GM18519 (cell line): ENCODE results near the gene NUFIP2.
"Not testable (repeated sequence)": the region's sequence is repeated elsewhere in the genome, so short reads cannot be mapped to it uniquely, and the experiment has no call there.

Experiments
- ATAC-seq: cut with Tn5 transposase; IDR thresholded peaks from one replicate; pipeline ENCODE4 v1.9.1; 2021; ENCODE audit warnings: mild to moderate bottlenecking, moderate library complexity; ENCODE audit not compliant: unreplicated experiment, low FRiP score

The NUFIP2 gene

DNA sequence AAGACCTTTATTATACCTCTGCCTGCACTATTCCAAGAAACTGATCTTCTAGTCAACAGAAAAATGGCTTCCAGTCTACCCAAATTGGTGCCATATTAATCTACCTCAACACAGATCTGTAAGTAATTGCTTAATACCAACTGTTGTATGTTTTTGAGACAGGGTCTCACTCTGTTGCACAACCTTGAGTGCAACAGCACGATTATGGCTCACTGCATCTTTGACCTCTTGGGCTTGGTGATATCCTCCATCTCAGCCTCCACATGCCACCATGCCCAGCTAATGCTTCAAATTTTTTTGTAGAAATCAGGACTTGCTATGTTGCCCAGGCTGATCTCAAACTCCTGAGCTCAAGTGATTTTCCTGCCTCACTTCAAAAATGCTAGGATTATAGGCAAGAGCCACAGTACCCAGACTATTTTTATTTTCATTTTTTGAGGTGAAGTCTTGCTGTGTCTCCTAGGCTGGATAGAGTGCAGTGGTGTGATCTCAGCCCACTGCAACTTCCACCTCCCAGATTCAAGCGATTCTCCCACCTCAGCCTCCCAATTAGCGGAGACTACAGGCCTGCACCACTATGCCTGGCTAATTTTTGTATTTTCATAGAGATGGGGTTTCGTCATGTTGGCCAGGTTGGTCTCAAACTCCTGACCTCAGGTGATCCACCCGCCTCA is 14.4 kb downstream of the NUFIP2 start:
- ATAC-seq: no peak

DNA sequence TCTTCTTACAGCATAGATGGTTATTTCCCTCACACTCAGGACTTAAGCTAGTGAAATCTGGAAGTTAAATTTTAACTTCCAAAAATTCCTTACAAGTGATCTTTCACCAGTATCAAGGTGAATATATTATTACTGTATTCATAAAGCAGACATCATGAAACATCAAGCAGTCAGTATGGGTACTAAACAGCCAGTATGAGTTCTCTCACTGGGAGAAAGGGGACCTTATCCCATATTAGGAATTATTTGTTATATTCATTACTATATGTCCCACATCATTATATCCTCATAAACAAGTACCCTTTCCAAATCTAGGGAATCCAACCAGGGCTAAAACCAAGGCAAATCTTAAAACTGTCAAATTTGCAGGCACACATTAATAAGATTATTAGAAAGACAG is 15.3 kb downstream of the NUFIP2 start:
- no peak for ATAC-seq

DNA sequence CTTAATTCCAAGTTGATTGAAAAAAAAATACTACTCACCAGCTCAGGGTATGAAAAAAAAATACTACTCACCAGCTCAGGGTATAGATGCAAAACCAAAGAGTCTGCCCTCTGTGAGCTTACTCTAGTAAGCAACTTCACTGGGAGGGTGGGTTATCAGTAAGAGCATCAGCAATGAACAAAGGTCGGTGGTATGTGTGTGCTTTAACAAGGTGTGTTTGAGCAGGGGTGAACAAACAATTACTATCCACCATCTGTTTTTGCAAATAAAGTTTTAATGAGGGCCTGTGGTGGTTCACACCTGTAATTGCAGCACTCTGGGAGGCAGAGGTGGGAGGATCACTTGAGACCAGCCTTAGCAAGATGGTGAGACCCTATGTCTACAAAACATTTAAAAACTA is 20.0 kb downstream of the NUFIP2 start:
- ATAC-seq: no peak

DNA sequence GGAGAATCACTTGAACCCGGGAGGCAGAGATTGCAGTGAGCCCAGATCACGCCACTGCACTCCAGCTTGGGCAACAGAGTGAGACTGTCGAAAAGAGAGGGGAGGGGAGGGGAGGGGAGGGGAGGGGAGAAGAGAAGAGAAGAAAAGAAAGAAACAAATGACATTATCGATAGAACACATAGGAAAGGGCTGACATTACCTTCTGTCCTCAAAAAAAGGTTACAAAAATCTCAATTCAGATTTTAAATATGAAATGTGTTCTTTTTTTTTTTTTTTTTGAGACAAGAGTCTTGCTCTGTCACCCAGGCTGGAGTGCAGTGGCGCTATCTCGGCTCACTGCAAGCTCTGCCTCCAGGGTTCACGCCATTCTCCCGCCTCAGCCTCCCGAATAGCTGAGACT is 22.0 kb downstream of the NUFIP2 start:
- ATAC-seq: not testable (repeated sequence)

DNA sequence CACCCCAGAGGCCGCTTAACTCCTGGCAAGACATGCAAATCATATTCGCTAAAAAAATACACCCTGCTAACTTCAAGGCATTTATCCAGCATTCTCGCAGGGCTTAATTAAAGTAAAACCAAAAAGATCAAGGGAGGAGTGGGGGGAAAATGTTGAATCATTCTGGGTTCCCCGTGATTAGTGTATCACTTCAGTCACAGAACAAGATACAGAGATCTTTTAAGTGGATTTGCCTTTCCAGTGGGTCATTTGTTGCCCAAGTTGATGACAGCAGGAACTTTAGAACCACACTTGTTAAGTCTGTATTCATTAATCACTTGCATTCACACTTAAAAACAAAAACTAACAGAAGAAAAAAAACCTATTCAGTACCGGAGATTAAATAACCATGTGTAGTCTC is 30.0 kb downstream of the NUFIP2 start:
- no peak for ATAC-seq

DNA sequence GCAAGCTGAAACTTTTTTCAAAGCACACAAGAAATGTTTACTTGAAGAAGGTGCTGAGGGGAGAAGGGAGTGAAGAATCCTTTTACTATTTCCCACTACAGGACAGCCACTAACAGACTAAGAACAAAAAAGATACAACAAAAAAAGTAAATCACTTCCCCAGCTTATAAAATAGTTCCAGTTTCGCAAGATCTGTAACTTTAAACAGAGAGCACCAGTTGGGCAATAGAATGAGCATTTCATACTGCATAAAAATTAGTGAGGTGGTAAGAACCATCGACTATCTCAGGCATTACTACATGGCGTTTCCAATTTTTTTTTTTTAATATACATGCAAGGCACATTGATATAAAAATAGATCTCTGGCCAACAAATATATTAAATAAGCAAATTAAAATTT is 36.2 kb downstream of the NUFIP2 start:
- no peak for ATAC-seq

- ATAC-seq: no peak
Measured at GRCh38 chr17:29256735-29257466, 37.0 kb downstream of the NUFIP2 start.

GRCh38 chr17:29255926-29256522 is 37.9 kb downstream of the NUFIP2 start:
- ATAC-seq: no peak

- ATAC-seq: no peak
Measured at GRCh38 chr17:29253037-29253436, 40.9 kb downstream of the NUFIP2 start.

- no peak for ATAC-seq
Measured at GRCh38 chr17:29252101-29252791, 41.7 kb downstream of the NUFIP2 start.

GRCh38 chr17:29251184-29251583 is 42.8 kb downstream of the NUFIP2 start:
- no peak for ATAC-seq

DNA sequence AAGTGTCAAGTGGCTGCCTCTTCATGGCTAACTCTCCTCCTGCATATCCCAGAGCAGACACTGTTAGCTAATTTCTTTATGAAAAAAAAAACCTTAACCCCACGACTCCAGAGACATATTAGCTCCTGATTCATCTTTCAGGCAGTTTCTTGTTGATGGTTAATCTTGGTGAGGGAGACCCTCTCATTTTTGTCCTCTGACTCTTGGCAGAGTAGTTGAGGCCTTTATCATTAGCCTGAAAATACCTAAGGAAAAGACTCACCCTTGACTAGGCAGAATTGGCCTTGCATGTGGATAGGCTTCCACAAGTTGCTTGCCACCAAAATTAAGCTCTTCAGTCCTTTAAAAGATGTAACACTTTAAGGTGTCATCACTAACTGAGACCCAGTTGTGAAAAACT is 43.3 kb downstream of the NUFIP2 start:
- ATAC-seq: no peak

GRCh38 chr17:29248845-29249244 is 45.1 kb downstream of the NUFIP2 start:
- ATAC-seq: no peak

GRCh38 chr17:29247219-29247618 is 46.7 kb downstream of the NUFIP2 start:
- ATAC-seq: no peak

DNA sequence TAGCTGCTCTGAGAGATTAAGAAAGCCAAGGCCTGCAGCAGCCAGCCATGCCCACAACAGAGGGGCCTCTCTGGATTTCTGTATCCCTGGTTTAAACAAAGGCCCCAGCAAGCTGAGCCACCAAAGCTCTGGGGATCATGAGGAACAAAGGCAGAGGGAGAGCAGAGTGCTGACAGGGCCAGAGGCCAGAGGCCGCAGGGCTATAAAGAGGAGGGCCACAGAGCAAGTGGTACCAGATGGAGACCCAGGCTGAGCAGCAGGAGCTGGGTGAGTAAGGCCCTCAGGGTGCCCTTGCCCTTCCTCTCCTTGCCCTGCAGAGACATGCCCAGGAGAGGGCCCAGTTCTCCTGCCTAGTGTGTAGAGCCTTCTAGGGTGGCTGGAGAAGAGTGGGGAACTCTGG is 47.3 kb downstream of the NUFIP2 start, which contains the start of gene CRYBA1:
CRYBA1 (plus strand) TSS at position 232 of the 400 bp plus-strand sequence; CDS start at position 237, 5 bp downstream.
- no peak for ATAC-seq

- ATAC-seq: no peak
Measured at GRCh38 chr17:29245401-29245800, 48.5 kb downstream of the NUFIP2 start.

DNA sequence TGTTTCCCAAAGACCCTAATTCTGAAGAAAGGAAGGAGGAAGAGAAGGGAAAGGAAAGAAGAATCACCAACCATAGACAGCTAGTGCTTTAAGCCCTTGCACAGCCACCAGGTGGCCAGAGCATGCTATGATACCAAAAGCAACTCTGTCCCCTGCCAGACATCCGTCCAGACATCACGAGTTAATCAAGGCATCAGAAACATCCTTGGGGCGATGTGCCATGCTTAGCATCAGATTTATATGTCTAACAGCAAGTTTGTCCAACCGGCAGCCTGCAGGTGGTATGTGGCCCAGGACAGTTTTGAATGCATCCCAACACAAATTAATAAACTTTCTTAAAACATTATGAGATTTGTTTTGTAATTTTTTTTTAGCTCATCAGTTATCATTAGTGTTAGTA is 50.2 kb downstream of the NUFIP2 start:
- no peak for ATAC-seq

GRCh38 chr17:29242790-29243189 is 51.2 kb downstream of the NUFIP2 start:
- ATAC-seq: no peak

DNA sequence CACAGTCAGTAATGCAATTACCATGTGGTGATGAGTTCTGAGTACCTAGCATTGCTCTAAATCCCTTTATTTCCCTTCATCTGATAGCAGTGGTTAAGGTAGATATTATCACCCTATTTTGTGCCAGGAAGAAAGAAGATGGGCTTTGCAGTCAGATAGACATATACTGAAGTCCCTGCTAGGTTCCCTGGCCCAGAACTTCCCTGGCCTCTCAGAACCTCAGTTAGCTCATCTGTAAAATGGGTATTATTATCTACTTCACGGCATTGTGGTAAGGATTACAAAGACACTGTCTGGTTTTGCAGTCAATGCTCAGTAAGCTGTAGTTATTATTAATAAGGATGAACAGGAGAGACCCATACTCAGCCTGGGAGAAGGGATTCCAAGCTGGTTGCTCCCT is 51.9 kb downstream of the NUFIP2 start:
- no peak for ATAC-seq

- ATAC-seq: no peak
Measured at GRCh38 chr17:29240968-29241963, 52.7 kb downstream of the NUFIP2 start.
